Naive thymus-derived CD4-positive, alpha-beta T cell (primary cell): ENCODE data around the gene PDZD4. TPM values are rescaled to one million over a fixed set of nuclear protein-coding genes. Genes with fewer than 3 reads are reported as not detected.

Experiments used
- ATAC-seq: fragments of 150-1000 bp; cut with Tn5 transposase; 2 replicates; pipeline ENCODE4 v1.10.0; 2021; ENCODE audit warnings: mild to moderate bottlenecking, moderate library complexity
- CTCF ChIA-PET: fragments of 350-600 bp; sonication (Branson Sonifier 250); formaldehyde crosslinking; loops from one replicate; lab custom pipeline; 2021; ENCODE audit warnings: antibody characterized with exemption; lab: Charles Lee
- POLR2A ChIA-PET: fragments of 350-600 bp; sonication (Branson Sonifier 250); formaldehyde crosslinking; loops from one replicate; lab custom pipeline; 2021; ENCODE audit warnings: antibody characterized with exemption, inconsistent platforms; lab: Charles Lee
- DNase-seq, 9 donors: peaks; one replicate each; pipeline versions ENCODE4 v3.0.0 to v3.0.0-alpha.2; 2020 to 2022; ENCODE audit warnings: mixed read lengths in 1 of 9
- H3K27ac ChIP-seq: one replicate; pipeline ENCODE4 v1.7.0; 2013; ENCODE audit warnings: mild to moderate bottlenecking, low read depth, low read length, moderate library complexity
- H3K27me3 ChIP-seq, 2 donors: one replicate each; pipeline ENCODE4 v1.7.0; 2013; ENCODE audit warnings: low read length in 2 of 2, mild to moderate bottlenecking in 2 of 2, moderate library complexity in 2 of 2; ENCODE audit not compliant: control insufficient read depth in 2 of 2, insufficient read depth in 2 of 2
- H3K36me3 ChIP-seq, 3 experiments: 1 replicate in 2 of 3; 2 replicates in 1 of 3; pipeline ENCODE4 v1.7.0; 2013; ENCODE audit warnings: low read length in 3 of 3, mild to moderate bottlenecking in 3 of 3, moderate library complexity in 1 of 3; ENCODE audit not compliant: insufficient read depth in 3 of 3, control insufficient read depth in 2 of 3
- H3K4me1 ChIP-seq, 2 donors: one replicate each; pipeline ENCODE4 v1.7.0; 2013; ENCODE audit warnings: low read length in 2 of 2, mild to moderate bottlenecking in 2 of 2, moderate library complexity in 1 of 2; ENCODE audit not compliant: control insufficient read depth in 2 of 2, insufficient read depth in 2 of 2
- H3K4me3 ChIP-seq: 2 replicates; pipeline ENCODE4 v1.7.0; 2013; ENCODE audit warnings: mild to moderate bottlenecking, low read length
- H3K9me3 ChIP-seq, 3 experiments: 1 replicate in 2 of 3; 2 replicates in 1 of 3; pipeline ENCODE4 v1.7.0; 2013; ENCODE audit warnings: low read length in 3 of 3; ENCODE audit not compliant: control insufficient read depth in 2 of 3
- H3K27ac Mint-ChIP-seq, 9 donors: one replicate each; pipeline ENCODE4 v1.8.0; 2020 to 2022; ENCODE audit warnings: mixed read lengths in 9 of 9, mild to moderate bottlenecking in 8 of 9, moderate library complexity in 5 of 9, inconsistent platforms in 2 of 9
- H3K27me3 Mint-ChIP-seq, 5 donors: one replicate each; pipeline ENCODE4 v1.8.0; 2021 to 2022; ENCODE audit warnings: mixed read lengths in 5 of 5, mild to moderate bottlenecking in 1 of 5
- H3K36me3 Mint-ChIP-seq, 5 donors: one replicate each; pipeline ENCODE4 v1.8.0; 2020 to 2022; ENCODE audit warnings: mixed read lengths in 5 of 5, mild to moderate bottlenecking in 3 of 5, inconsistent platforms in 1 of 5
- H3K4me1 Mint-ChIP-seq, 7 donors: one replicate each; pipeline ENCODE4 v1.8.0; 2020 to 2022; ENCODE audit warnings: mixed read lengths in 7 of 7, mild to moderate bottlenecking in 3 of 7, inconsistent platforms in 1 of 7
- H3K4me3 Mint-ChIP-seq, 10 donors: one replicate each; pipeline ENCODE4 v1.8.0; 2020 to 2022; ENCODE audit warnings: mild to moderate bottlenecking in 10 of 10, mixed read lengths in 10 of 10, moderate library complexity in 6 of 10, inconsistent platforms in 2 of 10
- H3K9me3 Mint-ChIP-seq, 11 donors: one replicate each; pipeline ENCODE4 v1.8.0; 2020 to 2022; ENCODE audit warnings: mixed read lengths in 11 of 11, mild to moderate bottlenecking in 4 of 11, inconsistent platforms in 1 of 11, moderate library complexity in 1 of 11
- intact Hi-C, 2 donors: fragments of 100-400 bp; cut with micrococcal nuclease; formaldehyde crosslinking; loops; one replicate each; pipeline ENCODE4 v1.15.1; 2023
- polyA plus RNA-seq, 2 donors: library from polyadenylated mRNA; unstranded; fragments of 300-500 nt; fragmentation: Illumina TruSeq; gene quantifications; one replicate each; pipeline ENCODE4 v1.2.3, GENCODE V29; 2021
- total RNA-seq, 6 experiments: library from RNA in 5 of 6; stranded (reverse) in 5 of 6; gene quantifications; 1 replicate in 5 of 6; 2 replicates in 1 of 6; pipeline ENCODE4 v1.2.3 and lab custom pipeline; 2021 to 2026

Gene PDZD4
- total and polyA plus RNA-seq, 7 experiments from 2014 or later = 0.07 to 29.0 (median 0.51) TPM

- intact Hi-C loops = no loop called here
- H3K4me3 ChIP-seq = no peak overlapping the region
- DNase-seq (no peak), ATAC-seq (no peak)
- POLR2A ChIA-PET = no interaction called here
- no peaks in the 10 kb centered on the region for H3K4me1 ChIP-seq
- H3K9me3 ChIP-seq = no peaks in the 10 kb centered on the region
- no peak overlapping the region for H3K27ac Mint-ChIP-seq
- no peaks in the 10 kb centered on the region for H3K9me3 Mint-ChIP-seq
- no peak overlapping the region for H3K27ac ChIP-seq
- CTCF ChIA-PET = no interaction called here
- H3K4me3 Mint-ChIP-seq = no peak overlapping the region
- H3K27me3 ChIP-seq = no peaks in the 10 kb centered on the region
- H3K27me3 Mint-ChIP-seq = no peaks in the 10 kb centered on the region
- H3K36me3 ChIP-seq = no peaks in the 10 kb centered on the region
- no peaks in the 10 kb centered on the region for H3K4me1 Mint-ChIP-seq
- H3K36me3 Mint-ChIP-seq = no peaks in the 10 kb centered on the region
Measured at GRCh38 chrX:153864561-153865320, 34.4 kb upstream of the PDZD4 start.

- CTCF ChIA-PET = no interaction called here
Measured at GRCh38 chrX:153864101-153864500, 33.8 kb upstream of the PDZD4 start.

GRCh38 chrX:153863251-153863991 lies 33.1 kb upstream of the PDZD4 start:
- ATAC-seq = no peak
- H3K27ac ChIP-seq = no peak overlapping the region
- H3K27me3 ChIP-seq = no peaks in the 10 kb centered on the region
- Mint-ChIP-seq H3K36me3 (no peaks in the 10 kb centered on the region), H3K27me3 (peaks cover 0 to 2% (median 0%) of the 10 kb centered on the region in 5 donors), H3K9me3 (no peaks in the 10 kb centered on the region), H3K4me3 (no peak overlapping the region), H3K27ac (no peak overlapping the region), H3K4me1 (peaks cover 0 to under 1% (median 0%) of the 10 kb centered on the region in 7 donors)
- CTCF ChIA-PET = no interaction called here
- POLR2A ChIA-PET = no interaction called here
- DNase-seq = no peak
- H3K4me1 ChIP-seq = no peaks in the 10 kb centered on the region
- H3K36me3 ChIP-seq = no peaks in the 10 kb centered on the region
- intact Hi-C loops = no loop called here
- H3K4me3 ChIP-seq = no peak overlapping the region
- no peaks in the 10 kb centered on the region for H3K9me3 ChIP-seq

More at GRCh38 chrX:153864101-153864500, 33.8 kb upstream of the PDZD4 start:
- Mint-ChIP-seq H3K4me3 (no peak overlapping the region), H3K36me3 (no peaks in the 10 kb centered on the region), H3K9me3 (no peaks in the 10 kb centered on the region), H3K4me1 (no peaks in the 10 kb centered on the region), H3K27me3 (no peaks in the 10 kb centered on the region), H3K27ac (no peak overlapping the region)
- DNase-seq = no peak
- no peaks in the 10 kb centered on the region for H3K4me1 ChIP-seq
- intact Hi-C loops = no loop called here
- no peaks in the 10 kb centered on the region for H3K36me3 ChIP-seq
- ATAC-seq = no peak
- no peaks in the 10 kb centered on the region for H3K27me3 ChIP-seq
- POLR2A ChIA-PET = no interaction called here
- no peak overlapping the region for H3K4me3 ChIP-seq
- no peaks in the 10 kb centered on the region for H3K9me3 ChIP-seq
- H3K27ac ChIP-seq = no peak overlapping the region

GRCh38 chrX:153862369-153863250 lies 32.3 kb upstream of the PDZD4 start:
- H3K4me1 ChIP-seq = no peaks in the 10 kb centered on the region
- H3K27ac Mint-ChIP-seq = no peak overlapping the region
- H3K4me3 Mint-ChIP-seq = no peak overlapping the region
- no peaks in the 10 kb centered on the region for H3K36me3 ChIP-seq
- H3K36me3 Mint-ChIP-seq = no peaks in the 10 kb centered on the region
- peaks cover 0 to 2% (median 0%) of the 10 kb centered on the region in 5 donors for H3K27me3 Mint-ChIP-seq
- ChIA-PET POLR2A (no interaction called here), CTCF (no interaction called here)
- no peak overlapping the region for H3K27ac ChIP-seq
- DNase-seq = no peak
- intact Hi-C loops = no loop called here
- no peaks in the 10 kb centered on the region for H3K27me3 ChIP-seq
- H3K4me1 Mint-ChIP-seq = peaks cover 0 to 8% (median 2%) of the 10 kb centered on the region in 7 donors
- ATAC-seq = no peak
- no peaks in the 10 kb centered on the region for H3K9me3 Mint-ChIP-seq
- H3K9me3 ChIP-seq = no peaks in the 10 kb centered on the region
- H3K4me3 ChIP-seq = no peak overlapping the region

GRCh38 chrX:153861733-153862310 lies 31.5 kb upstream of the PDZD4 start:
- no peak for DNase-seq
- Mint-ChIP-seq H3K4me1 (peaks cover 4 to 16% (median 10%) of the 10 kb centered on the region in 7 donors), H3K27me3 (peaks cover 0 to 2% (median 0%) of the 10 kb centered on the region in 5 donors), H3K27ac (no peak overlapping the region), H3K4me3 (no peak overlapping the region), H3K36me3 (no peaks in the 10 kb centered on the region), H3K9me3 (no peaks in the 10 kb centered on the region)
- intact Hi-C loops = no loop called here
- ChIA-PET CTCF (no interaction called here), POLR2A (no interaction called here)
- Histone ChIP-seq H3K27me3 (no peaks in the 10 kb centered on the region), H3K27ac (no peak overlapping the region), H3K36me3 (no peaks in the 10 kb centered on the region), H3K9me3 (no peaks in the 10 kb centered on the region), H3K4me3 (no peak overlapping the region), H3K4me1 (no peaks in the 10 kb centered on the region)
- no peak for ATAC-seq

GRCh38 chrX:153861151-153861550 lies 30.8 kb upstream of the PDZD4 start:
- no peaks in the 10 kb centered on the region for H3K4me1 ChIP-seq
- no peak overlapping the region for H3K27ac Mint-ChIP-seq
- intact Hi-C loops = no loop called here
- H3K36me3 ChIP-seq = no peaks in the 10 kb centered on the region
- peaks cover 4 to 23% (median 10%) of the 10 kb centered on the region in 7 donors for H3K4me1 Mint-ChIP-seq
- H3K4me3 ChIP-seq = no peak overlapping the region
- no peaks in the 10 kb centered on the region for H3K27me3 ChIP-seq
- H3K27me3 Mint-ChIP-seq = peaks cover 0 to 2% (median 0%) of the 10 kb centered on the region in 5 donors
- H3K4me3 Mint-ChIP-seq = no peak overlapping the region
- CTCF ChIA-PET = no interaction called here
- no peak for ATAC-seq
- no peaks in the 10 kb centered on the region for H3K36me3 Mint-ChIP-seq
- POLR2A ChIA-PET = no interaction called here
- H3K9me3 Mint-ChIP-seq = no peaks in the 10 kb centered on the region
- DNase-seq = no peak
- H3K27ac ChIP-seq = no peak overlapping the region
- H3K9me3 ChIP-seq = no peaks in the 10 kb centered on the region
